NCI-H748 (cell line): Measurements from ENCODE around the gene H2BK1.

Source experiments
- DNase-seq: peaks from one replicate; lab custom pipeline; 2025; ENCODE audit not compliant: unreplicated experiment; lab: John Stamatoyannopoulos, UW

The H2BK1 gene

DNA sequence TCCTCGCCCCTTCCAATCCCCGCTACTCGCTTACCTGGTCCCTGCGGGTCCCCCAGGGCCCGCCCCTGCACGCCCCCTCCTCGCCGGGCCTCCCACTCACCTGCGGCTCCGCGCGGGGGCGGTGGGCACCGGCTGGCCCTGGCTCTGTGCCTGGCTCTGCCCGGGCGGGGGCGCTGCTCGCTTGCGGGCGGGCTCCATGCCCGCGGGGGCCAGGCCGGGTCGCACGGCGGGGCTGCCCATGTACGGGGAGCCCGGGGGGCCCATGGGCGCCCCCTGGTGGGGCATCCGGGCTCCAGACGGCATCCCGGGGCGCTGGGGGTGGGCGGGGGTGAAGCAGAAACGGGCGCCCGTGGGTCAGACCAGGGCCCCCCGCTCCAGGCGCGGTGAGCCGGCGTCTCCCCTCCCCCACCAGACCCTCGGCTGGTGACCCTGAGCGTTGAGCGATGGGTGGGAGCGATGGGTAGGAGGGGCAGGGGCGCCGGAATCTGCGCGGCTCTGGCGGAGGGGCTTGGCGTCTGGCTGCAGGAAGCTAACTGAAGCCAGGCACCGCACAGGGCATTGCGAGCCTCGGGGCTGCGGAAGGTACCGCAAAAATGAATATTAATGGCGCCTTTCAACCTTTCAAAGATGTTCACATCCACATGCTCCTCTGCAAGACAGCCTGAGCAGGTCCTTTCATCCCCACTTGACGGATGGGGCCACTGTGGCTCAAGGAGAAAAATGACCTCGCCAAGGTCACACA, 35.2 kb upstream of the H2BK1 start:
- peak; percentile 67 for DNase-seq

DNA sequence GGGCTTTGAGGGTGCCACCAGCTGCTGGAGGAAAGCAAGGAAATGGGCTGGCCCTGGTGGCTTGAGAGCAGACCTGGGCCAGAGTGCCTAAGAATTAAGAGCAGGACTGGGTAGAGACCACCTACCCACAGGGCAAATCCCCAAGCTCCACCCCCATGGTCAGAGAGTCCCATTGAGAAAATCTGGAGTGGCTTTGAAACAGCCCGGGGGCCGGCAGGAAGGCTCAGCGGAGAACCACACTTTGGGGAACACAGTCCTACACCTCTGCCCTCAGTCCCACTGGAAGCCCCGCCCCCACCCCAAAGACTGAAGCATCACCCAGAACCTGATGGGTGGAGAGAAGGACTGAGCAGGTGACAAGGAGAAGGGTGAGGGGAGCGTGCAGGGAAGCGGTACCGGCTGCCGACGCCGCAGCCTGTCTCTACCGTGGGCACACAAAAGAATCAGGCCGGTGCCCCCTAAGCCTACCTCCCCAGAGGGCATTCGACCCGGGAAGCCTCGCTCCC, 34.6 kb upstream of the H2BK1 start:
- DNase-seq, result peak; percentile 50

DNA sequence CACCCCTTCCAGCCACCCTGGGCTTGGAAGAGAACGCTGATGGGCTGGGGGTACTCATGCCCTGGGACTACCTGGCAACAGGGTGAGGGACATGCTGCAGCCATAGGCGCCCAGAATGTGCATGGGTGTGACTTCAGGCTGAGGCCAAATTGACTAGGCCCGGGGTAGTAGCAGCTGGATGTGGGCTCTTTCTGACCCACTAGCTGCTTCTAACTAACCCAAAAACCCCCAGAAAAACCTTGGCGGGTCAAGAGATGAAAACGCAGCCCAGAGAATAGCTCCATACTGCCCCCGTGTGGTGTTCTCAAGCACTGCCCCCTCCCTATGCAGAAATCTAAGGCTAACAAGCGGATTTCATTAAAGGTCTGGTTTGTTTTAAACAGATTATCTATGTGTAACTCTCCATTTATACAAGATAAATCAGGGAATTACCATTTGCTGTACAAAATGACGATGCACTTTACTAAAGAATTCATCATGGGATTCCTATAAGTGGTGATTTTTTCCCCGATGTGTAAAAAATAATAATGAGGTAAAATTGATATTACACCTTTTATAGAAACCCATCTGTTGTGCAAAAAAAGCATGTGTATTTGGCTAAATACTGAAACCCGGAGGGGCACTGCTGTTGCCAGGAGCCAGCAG, 34.0 kb upstream of the H2BK1 start:
- DNase-seq, result peak; percentile 66

DNA sequence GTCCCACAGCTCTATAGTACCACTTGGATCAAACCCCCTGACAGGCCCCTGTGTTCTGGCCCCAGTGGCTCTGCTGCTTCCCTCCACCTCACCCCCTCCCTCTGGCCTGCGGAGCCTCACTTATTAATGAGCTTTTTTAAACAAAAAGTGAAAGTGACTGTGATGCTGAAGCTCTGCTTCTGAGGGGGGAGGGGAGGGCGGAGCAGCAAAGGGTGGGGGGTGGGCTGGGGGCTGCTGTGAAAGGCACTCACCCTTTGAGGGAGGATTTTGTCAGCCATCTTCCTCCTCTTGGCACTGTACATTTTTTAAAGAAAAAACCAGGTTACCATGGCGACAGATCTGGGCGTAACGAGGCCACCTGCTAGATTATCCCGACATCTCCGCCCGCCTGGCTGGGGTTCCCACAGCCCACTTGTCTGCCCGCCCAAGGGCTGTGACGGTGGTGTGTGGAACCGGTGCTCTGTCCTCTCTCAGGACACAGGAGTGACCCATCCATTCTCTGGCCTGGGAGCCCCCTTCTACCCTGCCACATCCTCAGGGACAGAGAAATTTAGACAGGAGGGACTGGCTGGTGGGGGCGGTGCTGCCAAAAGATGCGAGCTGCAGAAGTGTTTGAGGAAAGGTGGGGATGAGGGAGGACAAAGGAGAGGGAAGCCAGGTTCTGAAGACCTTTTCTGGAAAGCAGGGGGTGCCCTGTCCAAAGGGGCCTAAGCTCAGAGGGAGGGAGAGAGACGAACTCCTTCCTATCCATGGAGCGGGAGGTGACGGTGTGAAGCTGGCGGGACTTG, 33.3 kb upstream of the H2BK1 start:
- DNase-seq, result peak; percentile 66

DNA sequence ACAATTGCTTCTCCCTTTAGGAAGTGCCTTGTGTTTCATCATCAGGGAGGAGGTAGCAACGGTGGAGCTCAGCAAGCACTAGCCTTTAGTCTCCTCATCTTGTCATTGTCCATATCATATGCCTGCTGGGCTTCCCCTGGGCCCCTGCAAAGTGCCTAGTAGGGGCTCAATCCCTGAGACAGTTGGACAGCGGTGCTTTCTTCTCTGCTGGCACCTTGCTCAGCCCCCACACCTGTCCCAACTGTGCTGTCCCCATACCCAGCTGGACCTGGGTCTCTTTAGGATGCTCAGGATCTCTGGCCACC, 32.7 kb upstream of the H2BK1 start:
- DNase-seq, result no peak

DNA sequence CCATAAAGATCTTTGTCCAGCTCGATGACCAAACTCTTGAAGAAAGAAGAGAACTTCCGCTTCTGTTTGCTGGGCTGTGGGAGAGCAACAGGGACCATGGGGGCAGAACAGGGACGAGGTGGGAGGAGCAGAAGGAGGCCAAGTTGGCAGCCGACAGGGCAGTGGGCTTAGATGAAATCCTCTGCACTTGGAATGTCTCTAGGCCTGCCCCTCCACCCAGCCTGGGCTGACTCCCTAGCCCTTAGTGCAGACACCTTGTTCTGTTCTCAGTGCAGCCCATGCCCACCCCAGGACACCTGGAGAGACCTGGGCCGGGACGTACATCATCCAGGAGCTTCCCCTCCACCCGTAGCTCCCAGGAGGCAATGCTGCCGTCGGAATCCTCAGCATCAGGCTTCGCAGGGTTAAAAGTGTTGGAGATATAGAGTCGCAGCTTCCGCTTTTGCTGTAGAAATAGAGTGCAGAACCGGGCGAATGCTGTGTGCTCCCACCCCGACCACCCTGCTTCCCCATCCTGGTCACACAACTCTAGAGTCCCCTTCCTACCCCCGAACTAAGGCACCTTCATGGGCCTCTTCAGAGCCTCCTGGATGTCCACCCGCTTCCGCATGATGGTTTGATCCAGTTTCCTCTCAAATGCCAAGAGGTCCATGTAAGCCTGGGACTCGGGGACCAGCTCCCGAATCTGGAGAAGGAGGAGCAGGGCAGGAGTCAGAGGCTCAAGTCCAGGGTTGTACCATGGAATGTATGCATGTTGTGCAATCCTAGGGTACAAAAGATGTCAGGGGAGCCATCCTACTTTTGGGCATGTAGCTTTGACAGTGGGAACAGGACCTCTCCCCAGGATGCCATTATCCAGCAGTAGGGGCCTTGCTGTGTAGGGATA, 32.1 kb upstream of the H2BK1 start:
- DNase-seq, result no peak

DNA sequence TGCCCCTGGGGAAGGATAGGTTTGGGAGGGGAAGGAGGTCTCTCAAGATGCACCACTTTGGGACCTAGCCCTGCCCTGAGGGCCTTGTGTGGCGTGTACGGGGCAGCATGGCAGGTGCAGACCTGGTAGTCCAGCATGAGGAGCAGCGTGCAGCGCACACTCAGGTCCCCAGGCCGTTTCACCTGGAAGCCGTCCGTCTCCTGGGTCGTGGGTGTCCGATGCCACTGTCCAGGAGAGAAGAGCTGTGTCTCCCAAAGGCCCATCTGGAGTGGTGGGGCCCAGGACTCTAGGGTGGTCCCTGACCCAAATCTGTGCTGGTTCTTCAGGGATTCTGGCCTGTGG, 31.4 kb upstream of the H2BK1 start:
- no peak for DNase-seq

DNA sequence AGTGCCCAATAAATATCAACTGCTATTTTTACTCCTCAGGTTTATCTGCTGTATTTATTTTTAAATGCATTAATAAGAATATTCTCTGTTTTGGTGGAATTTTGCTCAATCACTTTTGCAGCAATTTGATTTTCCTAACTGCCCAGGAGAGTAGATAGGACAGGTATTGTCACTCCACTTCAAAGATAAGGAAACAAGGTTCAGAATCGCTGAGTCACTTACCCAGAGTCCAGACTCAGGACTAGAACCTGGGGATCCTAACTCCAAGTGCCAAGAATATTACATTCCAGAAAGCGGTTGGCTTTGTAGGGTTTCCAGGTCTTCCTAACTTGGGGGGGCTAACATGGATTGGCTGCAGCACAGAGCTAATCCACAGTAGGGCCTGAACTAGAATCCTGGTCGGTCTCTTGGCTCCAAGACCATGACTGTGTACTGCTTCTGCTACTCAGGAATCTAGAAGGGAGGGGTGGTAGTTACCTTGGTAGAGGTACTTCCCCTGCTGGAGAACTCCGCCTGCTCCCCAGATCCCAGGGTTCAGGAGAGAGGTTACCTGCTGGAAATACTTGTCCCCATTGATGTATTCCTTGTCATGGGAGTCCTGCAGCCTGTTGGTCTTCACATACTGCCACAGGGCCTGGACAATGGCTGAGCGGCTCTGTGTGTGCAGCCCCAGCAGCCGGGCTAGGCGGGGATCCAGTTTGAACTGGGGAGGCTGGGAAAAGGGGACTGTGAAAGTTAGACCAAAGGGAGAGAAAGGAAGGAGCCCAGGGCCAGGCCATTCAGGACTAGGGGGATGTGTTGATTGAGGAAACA, 30.9 kb upstream of the H2BK1 start:
- DNase-seq, result no peak

DNA sequence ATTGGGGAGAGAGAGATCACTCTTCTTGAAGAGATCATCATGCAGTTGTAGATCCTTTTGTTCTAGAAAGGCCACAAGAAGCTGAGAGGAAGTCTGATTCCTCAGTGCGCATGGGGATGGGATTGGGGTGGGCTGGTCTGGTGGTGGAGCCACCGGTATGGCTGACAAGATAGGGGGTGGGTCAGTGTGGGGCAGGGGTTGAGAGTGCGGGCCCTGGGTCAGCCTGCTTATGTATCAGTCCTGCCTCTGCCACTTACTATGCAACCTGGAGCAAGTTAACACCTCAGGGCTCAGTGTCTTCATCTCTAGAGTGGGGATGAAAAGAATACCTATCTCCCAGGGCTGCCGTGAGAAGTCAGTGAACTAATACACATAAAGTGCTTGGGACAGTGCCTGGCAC, 30.2 kb upstream of the H2BK1 start:
- no peak for DNase-seq

DNA sequence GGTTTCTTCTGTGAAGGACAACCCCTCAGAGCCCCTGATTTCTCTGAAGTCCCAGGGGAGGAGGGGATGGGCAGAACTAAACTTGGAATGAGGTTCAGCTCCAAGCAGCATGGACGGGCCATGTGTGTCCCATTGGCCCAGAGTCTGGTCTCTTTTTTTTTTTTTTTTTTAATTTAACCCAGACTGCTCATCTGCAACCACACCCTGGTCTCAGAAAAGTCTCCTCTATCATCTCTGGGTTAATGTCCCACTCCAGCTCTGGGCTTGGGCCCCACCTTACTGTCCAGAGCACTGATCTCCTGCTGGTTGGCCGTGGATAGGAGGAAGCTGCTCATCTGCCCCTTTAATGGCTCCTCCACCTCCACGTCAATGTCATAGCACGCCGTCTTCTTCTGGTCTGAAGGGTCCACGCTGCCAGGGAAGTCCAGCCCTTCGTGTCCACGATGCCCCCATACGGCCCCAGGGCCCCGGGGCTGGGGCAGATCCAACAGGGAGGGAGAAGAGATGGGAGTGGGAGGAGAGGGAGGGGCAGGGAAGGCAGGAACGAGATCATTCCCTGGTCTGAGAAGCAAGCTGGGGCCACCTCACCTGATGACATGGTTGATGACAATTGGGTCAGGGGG, 29.7 kb upstream of the H2BK1 start:
- no peak for DNase-seq

DNA sequence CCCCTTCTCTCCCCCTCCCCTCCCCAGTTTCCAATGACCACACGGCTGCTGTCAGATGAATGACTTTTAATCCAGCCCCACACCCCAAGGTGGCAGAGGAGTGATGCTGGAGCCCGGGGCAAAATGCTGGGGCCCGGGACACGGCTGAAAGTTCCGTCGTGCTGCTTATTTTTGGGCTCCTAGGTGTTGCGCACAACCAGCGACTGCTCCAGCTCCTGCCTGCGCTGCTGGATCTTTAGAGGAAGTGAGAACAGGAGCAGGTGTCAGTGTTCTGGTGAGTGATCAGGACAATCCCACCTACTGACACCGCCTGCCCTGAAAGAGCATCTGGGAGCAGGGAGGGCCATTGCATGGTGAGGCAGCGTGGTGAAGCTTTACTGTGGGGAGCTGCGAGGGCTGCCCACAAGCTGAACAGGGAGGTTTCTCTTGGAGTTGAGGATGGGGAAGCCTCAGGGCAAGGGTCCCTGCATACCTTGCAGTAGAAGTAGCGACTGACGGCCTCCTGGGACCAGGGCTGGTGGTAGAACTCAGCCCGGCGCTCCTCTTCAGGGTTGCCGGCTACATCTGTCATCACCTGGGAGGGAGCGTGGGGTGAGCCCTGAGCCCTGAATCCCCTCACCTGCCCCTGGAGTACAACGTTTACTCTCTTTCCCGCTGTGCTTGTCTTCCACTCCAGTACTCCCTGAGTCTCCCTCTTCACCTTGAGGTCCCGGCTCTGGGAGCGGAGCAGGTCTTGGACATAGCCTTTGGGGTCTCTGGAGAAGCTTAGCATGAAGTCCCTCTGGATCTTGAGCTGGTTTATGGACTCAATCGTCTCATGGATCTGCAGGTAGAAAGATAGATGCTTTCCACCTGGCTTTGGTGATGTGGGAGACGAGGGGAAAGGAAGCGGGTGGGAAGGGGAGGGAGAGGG, 28.9 kb upstream of the H2BK1 start:
- DNase-seq, result no peak

DNA sequence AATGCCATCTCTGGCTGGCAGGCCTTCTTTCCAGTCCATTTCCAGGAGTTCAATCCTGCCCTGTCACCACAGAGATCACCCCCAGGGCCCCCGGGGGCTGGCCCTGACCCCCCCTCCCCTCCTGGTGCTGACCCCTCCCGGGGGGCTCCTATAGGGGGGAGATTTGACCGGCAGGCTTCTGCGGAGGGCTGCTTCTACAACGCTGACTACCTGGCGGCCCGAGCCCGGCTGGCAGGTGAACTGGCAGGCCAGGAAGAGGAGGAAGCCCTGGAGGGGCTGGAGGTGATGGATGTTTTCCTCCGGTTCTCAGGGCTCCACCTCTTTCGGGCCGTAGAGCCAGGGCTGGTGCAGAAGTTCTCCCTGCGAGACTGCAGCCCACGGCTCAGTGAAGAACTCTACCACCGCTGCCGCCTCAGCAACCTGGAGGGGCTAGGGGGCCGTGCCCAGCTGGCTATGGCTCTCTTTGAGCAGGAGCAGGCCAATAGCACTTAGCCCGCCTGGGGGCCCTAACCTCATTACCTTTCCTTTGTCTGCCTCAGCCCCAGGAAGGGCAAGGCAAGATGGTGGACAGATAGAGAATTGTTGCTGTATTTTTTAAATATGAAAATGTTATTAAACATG, 28.0 kb upstream of the H2BK1 start:
- no peak for DNase-seq

DNA sequence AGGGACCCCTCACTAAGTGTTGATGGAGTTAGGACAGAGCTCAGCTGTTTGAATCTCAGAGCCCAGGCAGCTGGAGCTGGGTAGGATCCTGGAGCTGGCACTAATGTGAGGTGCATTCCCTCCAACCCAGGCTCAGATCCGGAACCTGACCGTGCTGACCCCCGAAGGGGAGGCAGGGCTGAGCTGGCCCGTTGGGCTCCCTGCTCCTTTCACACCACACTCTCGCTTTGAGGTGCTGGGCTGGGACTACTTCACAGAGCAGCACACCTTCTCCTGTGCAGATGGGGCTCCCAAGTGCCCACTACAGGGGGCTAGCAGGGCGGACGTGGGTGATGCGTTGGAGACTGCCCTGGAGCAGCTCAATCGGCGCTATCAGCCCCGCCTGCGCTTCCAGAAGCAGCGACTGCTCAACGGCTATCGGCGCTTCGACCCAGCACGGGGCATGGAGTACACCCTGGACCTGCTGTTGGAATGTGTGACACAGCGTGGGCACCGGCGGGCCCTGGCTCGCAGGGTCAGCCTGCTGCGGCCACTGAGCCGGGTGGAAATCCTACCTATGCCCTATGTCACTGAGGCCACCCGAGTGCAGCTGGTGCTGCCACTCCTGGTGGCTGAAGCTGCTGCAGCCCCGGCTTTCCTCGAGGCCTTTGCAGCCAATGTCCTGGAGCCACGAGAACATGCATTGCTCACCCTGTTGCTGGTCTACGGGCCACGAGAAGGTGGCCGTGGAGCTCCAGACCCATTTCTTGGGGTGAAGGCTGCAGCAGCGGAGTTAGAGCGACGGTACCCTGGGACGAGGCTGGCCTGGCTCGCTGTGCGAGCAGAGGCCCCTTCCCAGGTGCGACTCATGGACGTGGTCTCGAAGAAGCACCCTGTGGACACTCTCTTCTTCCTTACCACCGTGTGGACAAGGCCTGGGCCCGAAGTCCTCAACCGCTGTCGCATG, 27.2 kb upstream of the H2BK1 start:
- no peak for DNase-seq

DNA sequence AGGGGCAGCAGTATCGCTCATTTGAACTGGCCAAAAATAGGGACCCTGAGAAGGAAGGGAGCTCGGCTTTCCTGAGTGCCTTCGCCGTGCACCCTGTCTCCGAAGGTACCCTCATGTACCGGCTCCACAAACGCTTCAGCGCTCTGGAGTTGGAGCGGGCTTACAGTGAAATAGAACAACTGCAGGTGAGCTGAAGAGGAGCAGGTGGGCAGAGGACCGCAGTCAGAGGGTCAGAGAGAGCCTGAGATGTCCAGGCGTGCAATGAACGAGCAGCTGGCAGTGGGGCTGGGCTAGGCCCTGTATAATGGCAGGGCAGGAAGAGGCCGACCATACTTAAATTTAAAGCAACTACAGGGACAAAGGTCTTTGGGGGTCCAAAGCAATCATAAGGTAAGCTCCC, 26.1 kb upstream of the H2BK1 start:
- no peak for DNase-seq

DNA sequence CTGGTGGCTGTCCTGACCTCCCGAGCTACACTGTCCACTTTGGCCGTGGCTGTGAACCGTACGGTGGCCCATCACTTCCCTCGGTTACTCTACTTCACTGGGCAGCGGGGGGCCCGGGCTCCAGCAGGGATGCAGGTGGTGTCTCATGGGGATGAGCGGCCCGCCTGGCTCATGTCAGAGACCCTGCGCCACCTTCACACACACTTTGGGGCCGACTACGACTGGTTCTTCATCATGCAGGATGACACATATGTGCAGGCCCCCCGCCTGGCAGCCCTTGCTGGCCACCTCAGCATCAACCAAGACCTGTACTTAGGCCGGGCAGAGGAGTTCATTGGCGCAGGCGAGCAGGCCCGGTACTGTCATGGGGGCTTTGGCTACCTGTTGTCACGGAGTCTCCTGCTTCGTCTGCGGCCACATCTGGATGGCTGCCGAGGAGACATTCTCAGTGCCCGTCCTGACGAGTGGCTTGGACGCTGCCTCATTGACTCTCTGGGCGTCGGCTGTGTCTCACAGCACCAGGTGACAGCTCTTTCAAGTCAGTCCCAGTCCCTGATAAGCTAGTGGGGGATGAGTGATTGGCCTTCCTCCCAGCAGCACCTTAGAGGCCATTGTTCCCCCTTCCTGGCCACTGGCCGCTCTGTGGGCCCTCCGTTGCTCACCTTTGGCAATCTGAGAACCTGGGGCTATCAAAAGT, 25.0 kb upstream of the H2BK1 start:
- DNase-seq, result no peak

DNA sequence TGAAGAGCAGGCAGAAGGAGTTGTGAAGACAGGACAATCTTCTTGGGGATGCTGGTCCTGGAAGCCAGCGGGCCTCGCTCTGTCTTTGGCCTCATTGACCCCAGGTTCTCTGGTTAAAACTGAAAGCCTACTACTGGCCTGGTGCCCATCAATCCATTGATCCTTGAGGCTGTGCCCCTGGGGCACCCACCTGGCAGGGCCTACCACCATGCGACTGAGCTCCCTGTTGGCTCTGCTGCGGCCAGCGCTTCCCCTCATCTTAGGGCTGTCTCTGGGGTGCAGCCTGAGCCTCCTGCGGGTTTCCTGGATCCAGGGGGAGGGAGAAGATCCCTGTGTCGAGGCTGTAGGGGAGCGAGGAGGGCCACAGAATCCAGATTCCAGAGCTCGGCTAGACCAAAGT, 23.5 kb upstream of the H2BK1 start:
- no peak for DNase-seq
